ENCODE data around the gene IFT43. TPM values are rescaled to one million over a fixed set of nuclear protein-coding genes. Genes with fewer than 3 reads are reported as not detected.

IFT43 gene
- total and polyA plus RNA-seq, 2 donors (not counting 3 experiments of a cell fraction or from before 2014, with no cell fraction given) = 22.3 to 39.0 TPM

GRCh38 chr14:76012354-76012753 is 26.8 kb downstream of the IFT43 start:
- Histone ChIP-seq H3K9me1 (replicated peaks; ENCODE audit: control insufficient read depth, extremely low read depth, insufficient read depth, low read length) (no peaks in the 10 kb centered on the region), H3K4me1 (ENCODE audit: control insufficient read depth, extremely low read depth, insufficient read depth, low read length) (no peaks in the 10 kb centered on the region), H3K9ac (replicated peaks; ENCODE audit: extremely low read depth, insufficient read depth, low read length) (no peak overlapping the region), H3K4me2 (ENCODE audit: insufficient read depth, low read length) (no peak overlapping the region), H4K20me1 (replicated peaks; ENCODE audit: control insufficient read depth, extremely low read depth, insufficient read depth, low read length) (no peaks in the 10 kb centered on the region), H3K27me3 (ENCODE audit: control insufficient read depth in 2 of 2, insufficient read depth in 2 of 2, low read length in 2 of 2) (no peaks in the 10 kb centered on the region), H2AFZ (ENCODE audit: low read depth, low read length) (no peak overlapping the region), H3K27ac (ENCODE audit: insufficient read depth, low read depth, low read length) (no peak overlapping the region), H3K36me3 (ENCODE audit: control insufficient read depth in 2 of 2, extremely low read depth in 1 of 2, insufficient read depth in 2 of 2, low read length in 2 of 2) (peaks cover 2 to 13% of the 10 kb centered on the region in 2 experiments), H3K79me2 (ENCODE audit: control insufficient read depth, insufficient read depth, low read length) (no peaks in the 10 kb centered on the region), H3K4me3 (replicated peaks in 1 of 3; ENCODE audit: insufficient read depth in 1 of 3, low read depth in 1 of 3, low read length in 3 of 3) (no peak overlapping the region), H3K9me3 (replicated peaks; ENCODE audit: control insufficient read depth, insufficient read depth, low read length) (no peaks in the 10 kb centered on the region)
- TF ChIP-seq, protein P1, sequence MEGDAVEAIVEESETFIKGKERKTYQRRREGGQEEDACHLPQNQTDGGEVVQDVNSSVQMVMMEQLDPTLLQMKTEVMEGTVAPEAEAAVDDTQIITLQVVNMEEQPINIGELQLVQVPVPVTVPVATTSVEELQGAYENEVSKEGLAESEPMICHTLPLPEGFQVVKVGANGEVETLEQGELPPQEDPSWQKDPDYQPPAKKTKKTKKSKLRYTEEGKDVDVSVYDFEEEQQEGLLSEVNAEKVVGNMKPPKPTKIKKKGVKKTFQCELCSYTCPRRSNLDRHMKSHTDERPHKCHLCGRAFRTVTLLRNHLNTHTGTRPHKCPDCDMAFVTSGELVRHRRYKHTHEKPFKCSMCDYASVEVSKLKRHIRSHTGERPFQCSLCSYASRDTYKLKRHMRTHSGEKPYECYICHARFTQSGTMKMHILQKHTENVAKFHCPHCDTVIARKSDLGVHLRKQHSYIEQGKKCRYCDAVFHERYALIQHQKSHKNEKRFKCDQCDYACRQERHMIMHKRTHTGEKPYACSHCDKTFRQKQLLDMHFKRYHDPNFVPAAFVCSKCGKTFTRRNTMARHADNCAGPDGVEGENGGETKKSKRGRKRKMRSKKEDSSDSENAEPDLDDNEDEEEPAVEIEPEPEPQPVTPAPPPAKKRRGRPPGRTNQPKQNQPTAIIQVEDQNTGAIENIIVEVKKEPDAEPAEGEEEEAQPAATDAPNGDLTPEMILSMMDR (IDR thresholded peaks at IDR 0.05; ENCODE audit: extremely low read depth in 1 of 2, insufficient read depth in 1 of 2, low read depth in 1 of 2, low read length in 2 of 2) = no peak
- TF ChIP-seq EZH2 (IDR thresholded peaks at IDR 0.05; ENCODE audit: borderline replicate concordance, low read depth, low read length, severe bottlenecking) (no peak), POLR2AphosphoS5 (IDR thresholded peaks at IDR 0.05; ENCODE audit: insufficient read depth, low read depth, low read length) (no peak), MAX (IDR thresholded peaks at IDR 0.05; ENCODE audit: insufficient read depth, insufficient read length) (no peak), JUN (IDR thresholded peaks at IDR 0.05; ENCODE audit: borderline replicate concordance, insufficient read depth, insufficient read length, low read depth) (no peak), POLR2A (IDR thresholded peaks at IDR 0.05; ENCODE audit: low read depth, low read length) (no peak), GATA2 (IDR thresholded peaks at IDR 0.05; ENCODE audit: insufficient read depth, insufficient read length, low read depth, low read length) (no peak), MYC (IDR thresholded peaks at IDR 0.05; ENCODE audit: low read depth, low read length) (no peak), FOS (IDR thresholded peaks at IDR 0.05; ENCODE audit: borderline replicate concordance, insufficient read depth, low read length) (no peak)
- intact Hi-C loops (cut with micrococcal nuclease) (no loop called here), dilution Hi-C loops (cut with MboI; ENCODE audit: extremely low pct_ligation_motif_present, low sequenced_read_pairs) (no loop called here)
- no TSS peak for BruUV-seq (replicated peaks)
- no peak for DNase-seq (ENCODE audit: low read depth, low spot score)
- ChIA-PET POLR2A (no interaction called here), CTCF (interaction anchor here (1.8 kb wide), 1 partner anchor 303 kb away, joined by 5 read pairs; no protein-coding TSS in a partner anchor)
- no peak for FAIRE-seq
